GM15510 (cell line): ENCODE results near the gene FRAT1.

Experiments
- POLR2A ChIP-seq: IDR thresholded peaks from 3 replicates; pipeline ENCODE4 v1.6.1; 2011; ENCODE audit warnings: borderline replicate concordance; ENCODE audit not compliant: insufficient read length; ENCODE audit errors: extremely low read depth

The FRAT1 gene

DNA sequence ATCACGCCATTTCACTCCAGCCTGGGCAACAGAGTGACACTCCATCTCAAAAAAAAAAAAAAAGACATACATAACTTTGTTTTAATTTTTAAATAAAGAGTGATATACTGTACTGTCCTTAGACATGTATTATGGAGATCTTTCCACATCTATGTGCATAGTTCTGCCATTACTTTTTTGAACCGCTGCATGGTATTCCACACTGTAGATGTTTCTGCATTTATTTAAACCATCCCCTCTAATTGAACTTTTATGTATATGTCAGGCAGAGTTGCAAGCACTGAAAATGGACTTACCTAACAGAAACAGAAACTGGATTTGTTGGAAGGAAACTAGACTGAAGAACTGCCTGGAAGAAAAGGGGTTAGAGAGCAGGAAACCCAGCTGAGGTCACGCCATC, 18.1 kb upstream of the FRAT1 start:
- no peak for TF ChIP-seq POLR2A

DNA sequence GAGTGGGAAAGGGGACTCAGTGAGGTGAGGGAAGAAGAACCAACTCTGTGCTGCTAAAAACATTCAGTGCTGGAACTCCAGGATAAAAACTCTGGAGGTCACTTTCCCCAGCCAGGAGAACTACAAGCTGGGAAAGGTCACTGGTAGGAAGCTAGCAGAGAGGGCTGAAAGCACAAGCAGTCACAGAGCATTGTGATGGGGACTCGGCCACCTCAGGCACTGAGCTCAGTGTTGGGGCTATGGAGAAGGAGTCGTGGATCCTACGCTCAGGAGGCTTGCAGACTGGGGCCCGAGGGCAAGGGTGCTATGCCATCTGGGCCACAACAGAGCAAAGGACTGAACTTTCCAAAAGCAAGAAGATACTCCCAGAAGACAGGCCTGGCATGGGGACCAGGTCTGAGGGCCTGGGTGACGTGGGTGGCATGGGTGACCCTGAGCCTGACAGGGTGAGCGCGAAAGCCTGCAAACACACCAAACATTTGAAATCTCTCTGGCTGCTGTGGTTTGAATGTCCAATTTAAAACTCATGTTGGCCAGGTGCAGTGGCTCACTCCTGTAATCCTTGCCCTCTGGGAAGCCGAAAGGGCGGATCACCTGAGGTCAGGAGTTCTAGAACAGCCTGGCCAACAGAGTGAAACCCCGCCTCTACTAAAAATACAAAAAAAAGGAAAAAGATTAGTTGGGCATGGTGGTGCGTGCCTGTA, 16.8 kb upstream of the FRAT1 start:
- no peak for TF ChIP-seq POLR2A

DNA sequence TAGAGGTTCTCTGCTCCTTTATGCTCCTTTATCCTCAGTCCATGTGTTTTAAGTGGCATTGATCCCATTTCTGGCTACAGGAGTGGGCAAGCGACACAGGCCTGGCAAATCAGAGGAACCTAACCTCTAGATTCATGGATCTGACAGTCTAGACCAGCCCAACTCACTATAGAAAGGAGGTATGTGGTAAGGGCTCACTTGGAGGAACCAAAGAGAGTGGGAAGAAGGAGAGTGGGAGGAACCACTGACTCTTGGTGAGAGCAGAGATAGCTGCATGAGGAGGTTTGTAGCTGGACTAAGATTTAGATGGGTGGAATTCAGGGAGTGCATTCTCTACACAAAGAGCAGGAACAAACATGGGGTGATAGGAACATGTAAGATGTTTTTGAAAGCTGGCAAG, 11.6 kb upstream of the FRAT1 start:
- no peak for TF ChIP-seq POLR2A

DNA sequence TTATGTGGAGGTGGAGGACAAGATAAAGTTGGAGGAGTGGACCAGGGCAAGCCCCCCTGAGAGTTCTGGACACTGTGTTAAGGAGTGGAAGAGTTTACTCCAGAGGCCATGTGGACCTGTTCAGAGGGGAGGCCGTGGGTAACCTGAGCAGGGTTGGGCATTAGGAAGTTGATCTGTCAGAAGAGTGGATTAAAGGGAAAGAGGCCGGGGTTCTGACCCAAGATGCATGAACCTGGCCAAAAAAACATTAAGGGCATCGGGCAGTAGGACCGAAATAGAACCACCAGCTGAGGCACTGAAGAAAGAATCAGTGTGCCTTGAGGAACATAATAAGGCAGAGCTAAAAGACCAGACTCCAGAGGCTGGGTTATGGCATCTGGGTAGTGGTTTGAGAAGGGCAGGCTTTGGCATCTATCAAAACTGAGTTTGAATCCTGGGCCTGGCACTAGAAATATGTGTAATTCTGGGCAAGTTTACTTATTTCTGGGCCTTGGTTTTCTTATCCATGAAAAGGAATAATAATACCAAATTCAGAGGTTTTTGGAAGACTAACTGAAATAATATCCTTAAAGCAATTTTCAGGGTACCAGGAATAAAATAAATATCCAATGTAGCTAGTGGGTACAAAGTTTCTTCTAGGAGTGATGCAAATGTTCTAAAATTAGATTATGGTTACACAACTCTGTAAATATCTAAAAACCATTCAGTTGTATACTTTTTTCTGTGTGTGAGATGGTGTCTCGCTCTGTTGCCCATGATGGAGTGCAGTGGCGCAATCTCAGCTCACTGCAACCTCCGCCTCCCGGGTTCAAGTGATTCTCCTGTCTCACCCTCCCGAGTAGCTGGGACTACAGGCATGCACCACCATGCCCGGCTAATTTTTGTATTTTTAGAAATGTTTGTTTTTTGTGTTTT, 10.9 kb upstream of the FRAT1 start:
- no peak for TF ChIP-seq POLR2A

DNA sequence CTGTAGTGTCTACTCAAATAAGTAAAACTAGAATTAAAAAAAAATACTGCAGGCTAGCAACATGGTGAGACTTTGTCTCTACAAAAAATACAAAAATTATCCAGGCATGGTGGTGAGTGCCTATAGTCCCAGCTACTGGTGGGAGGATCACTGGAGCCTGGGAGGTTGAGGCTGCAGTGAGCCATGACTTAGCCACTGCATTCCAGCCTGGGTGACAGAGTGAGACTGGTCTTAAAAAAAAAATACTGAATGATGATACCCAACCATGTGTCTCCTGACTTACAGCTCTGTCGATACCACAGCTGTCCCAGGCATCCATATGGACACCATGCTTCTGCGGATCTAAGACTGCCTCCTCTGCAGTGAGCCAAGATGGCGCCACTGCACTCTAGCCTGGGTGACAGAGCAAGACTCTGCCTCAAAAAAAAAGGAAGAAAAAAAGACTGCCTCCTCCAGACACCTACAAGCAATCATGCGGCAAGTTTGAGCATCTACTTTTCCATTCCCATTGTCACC, 7.9 kb upstream of the FRAT1 start:
- no peak for TF ChIP-seq POLR2A

DNA sequence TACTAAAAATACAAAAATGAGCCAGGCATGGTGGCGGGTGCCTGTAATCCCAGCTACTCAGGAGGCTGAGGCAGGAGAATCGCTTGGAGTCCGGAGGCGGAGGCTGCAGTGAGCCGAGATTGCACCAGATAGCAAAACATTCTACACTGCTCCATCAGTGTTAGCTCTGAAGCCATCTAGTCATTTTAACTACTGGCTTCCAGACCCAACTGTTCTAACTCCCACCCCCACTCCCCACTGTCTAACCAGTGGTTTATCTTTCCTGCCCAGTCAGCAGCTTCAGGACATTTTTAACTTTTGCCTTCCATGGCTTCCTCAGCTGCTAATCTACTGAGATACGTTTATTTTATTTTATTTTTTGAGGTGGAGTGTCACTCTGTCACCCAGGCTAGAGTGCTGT, 6.2 kb upstream of the FRAT1 start:
- TF ChIP-seq POLR2A: no peak

DNA sequence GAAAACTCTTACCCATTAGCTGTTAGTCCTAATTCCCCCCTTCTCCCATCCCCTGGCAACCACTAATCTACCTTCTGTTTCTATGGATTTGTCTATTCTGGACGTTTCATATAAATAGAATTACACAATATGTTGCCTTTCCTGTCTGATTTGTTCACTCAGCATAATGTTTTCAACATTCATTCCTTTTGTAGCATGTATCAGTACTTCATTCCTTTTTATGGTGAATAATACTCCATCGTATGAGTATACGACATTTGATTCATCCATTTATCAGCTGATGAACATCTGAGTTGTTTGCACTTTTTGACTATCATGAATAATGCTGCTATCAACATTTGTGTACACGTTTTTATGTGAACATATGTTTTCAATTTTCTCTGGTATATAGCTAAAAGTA, 4.4 kb upstream of the FRAT1 start:
- TF ChIP-seq POLR2A: no peak

DNA sequence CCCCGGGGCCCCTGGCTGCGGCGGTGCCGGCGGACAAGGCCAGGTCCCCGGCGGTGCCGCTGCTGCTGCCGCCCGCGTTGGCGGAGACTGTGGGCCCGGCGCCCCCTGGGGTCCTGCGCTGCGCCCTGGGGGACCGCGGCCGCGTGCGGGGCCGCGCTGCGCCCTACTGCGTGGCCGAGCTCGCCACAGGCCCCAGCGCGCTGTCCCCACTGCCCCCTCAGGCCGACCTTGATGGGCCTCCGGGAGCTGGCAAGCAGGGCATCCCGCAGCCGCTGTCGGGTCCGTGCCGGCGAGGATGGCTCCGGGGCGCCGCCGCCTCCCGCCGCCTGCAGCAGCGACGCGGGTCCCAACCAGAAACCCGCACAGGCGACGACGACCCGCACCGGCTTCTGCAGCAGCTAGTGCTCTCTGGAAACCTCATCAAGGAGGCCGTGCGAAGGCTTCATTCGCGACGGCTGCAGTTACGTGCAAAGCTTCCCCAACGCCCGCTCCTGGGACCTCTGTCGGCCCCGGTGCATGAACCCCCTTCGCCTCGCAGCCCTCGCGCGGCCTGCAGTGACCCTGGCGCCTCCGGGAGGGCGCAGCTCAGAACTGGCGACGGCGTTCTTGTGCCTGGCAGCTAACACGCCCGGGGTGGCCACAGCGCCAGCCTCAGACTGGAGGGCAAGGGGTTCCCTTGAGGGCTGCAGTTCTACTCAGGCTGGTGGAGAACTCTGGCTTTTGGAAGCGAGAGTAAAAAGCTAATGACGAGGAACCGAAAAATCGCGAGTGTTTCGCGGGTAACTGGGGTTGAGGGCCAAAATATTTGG, 804 bp downstream of the FRAT1 start:
- no peak for TF ChIP-seq POLR2A

DNA sequence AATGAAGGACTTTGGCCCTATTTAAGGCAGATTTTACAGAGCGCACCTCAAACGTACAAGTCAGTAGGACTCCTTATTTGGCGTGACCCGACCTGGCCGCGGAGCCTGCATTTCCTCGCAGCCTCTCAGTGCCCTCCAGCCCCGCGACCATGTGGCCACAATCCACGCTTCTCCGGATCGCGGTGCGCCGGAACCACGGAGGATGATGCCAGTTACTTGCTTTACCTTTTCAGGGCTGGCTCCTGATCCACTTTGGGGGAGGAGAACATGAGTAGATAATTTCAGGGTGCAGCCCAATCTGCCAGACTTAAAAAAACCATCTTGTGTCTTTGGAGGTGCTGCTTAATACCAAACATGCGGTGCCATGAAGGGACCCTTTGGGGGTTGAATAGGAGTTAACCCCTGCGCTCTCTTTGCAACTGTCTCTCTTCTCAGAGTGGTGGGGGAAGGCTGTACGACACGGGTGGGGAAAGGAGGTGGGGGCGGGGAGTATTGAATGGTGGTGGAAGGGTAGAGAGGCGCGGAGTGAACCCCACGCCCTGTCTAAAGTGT, 1.5 kb downstream of the FRAT1 start:
- no peak for TF ChIP-seq POLR2A

DNA sequence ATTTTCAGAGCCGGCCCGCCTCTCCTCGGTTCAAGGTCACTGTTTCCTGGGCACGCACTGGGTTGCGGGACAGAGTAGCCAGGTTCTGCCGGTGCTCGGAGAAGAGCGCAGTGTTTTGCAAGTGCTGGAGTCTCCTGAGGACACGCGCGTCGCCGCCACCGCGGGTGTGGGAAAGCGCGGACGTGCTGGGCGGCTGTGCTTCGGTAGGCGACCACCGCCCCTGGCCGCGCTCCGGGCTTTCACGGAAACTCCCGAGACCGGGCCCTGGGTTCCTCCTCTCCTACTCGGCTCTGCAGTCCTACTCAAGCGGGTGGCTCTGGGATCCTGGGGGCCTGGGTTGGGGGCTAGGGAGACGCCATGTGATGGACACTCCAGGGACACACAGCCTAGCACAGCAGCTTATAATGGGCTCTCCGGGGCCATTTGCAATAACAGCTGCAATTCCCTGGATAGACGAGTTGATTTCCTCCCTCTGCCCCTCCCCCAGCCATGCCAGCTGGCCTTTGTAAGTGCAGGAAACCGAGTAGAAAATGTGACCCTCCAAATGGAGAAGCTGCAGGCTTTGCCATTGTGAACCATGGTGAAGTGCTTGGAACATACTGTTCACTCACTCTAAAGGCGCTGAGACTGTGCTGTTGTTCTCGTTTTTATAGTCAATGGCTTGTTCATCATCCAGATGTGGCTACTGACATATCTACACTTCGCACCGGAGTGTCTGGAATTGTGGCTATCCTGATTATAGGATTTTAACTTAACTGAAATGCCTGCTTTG, 2.1 kb downstream of the FRAT1 start:
- TF ChIP-seq POLR2A: no peak

DNA sequence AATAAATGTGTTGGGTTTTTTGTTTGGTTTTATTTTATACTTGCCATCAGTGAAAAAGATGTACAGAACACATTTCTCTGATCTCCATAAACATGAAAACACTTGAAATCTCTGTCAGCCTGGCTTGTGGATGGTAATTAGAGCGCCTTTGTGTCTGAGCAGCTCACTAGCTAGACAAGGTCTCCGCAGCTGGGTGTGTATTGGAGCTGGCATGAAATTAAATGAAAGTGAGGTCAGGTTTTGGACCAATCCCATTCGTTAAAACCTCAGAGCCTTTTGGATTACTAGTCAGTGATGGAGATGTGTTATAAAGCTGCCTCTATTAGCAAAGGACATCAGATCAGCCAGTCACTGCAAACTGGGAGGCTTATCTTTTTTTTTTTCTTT, 2.7 kb downstream of the FRAT1 start:
- no peak for TF ChIP-seq POLR2A

DNA sequence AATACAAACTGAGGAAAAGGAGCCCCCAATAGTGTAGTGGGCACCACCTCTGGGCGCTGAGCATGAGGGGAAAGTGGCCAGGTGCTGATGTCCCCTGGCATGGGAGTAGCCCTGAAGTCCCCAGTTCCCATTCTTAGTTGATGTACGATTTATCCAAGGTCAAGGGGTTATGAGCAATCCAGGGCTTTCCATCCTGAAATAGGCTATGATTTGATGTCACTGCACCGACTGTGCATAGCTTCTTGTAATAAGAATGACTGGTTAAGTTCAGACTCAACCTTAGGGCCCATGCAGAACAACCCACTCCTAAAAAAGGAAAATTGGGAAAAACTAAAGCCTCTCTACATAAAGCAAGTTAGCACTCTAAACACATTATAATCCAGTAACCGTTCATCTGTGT, 4.4 kb downstream of the FRAT1 start:
- TF ChIP-seq POLR2A: no peak

DNA sequence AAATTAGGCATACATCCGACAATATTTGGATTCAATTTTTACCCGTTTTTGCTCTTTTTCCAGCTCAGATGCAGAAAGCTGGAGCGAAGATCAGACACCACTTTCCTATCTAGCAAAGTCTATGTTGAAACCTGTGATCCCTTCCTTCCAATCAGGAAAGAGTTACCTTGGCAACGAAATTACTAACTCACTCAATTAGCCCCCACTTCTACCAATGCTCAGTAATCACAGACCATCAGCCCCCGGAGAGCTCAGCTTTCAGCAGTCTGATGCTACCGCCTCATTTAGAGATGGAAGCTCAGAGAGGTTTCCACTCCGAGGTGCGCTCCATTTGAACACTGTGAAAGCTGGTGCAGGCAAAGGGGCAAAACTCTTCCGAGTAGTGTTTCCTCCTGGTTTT, 6.7 kb downstream of the FRAT1 start:
- TF ChIP-seq POLR2A: no peak

DNA sequence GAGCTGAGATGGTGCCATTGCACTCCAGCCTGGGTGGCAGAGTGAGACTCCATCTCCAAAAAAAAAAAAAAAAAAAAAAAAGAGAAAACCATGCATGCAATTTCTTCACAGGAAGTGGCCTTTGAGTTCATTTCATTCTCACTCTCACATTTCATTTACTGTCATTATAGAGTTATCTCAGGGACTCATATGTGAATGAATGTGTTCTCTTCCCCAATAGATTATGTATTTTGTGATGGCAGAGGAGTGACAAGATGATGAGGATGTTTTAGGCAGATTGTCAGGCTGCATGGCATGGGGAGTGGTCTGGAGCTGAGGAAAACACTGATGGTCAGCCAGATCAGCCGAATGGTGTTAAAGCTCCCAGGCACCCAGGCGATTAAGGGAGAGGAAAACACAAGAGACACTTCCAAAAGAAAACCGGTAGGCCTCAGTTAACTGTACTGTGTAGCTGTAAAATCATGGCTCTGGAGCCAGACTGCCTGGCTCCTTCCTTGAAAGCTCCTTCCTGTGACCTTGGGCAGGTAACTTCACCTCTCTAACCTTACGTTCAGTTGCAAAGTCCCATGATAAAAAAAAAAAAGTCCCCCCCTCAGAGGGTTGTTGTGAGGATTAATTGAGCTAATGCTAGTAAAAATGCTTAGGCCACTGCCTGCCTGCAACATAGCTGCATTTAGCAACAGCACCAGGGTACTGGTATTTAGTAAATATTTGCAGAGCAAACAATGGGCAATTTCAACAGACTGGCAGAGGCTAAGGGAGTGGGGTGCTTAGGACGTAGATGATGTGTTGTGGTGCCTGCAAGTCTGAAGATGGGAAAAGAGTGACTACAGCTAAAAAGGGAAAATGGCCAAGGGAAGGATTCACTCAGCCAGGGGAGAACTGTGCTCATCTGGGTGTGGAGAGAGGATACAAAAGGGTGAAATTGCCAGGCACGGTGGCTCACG, 8.6 kb downstream of the FRAT1 start:
- no peak for TF ChIP-seq POLR2A
